Hair follicle dermal papilla cell (primary cell): ENCODE results near the gene OR6B3. TPM values are rescaled to one million over a fixed set of nuclear protein-coding genes. Genes with fewer than 3 reads are reported as not detected.

Experiments used
- total RNA-seq: library from RNA; depleted of rRNA; stranded (reverse); fragments of >200 nt; gene quantifications from 2 replicates; pipeline ENCODE4 v1.2.3, GENCODE V29; 2012

The OR6B3 gene
- not detected in 2 replicates for total RNA-seq

DNA sequence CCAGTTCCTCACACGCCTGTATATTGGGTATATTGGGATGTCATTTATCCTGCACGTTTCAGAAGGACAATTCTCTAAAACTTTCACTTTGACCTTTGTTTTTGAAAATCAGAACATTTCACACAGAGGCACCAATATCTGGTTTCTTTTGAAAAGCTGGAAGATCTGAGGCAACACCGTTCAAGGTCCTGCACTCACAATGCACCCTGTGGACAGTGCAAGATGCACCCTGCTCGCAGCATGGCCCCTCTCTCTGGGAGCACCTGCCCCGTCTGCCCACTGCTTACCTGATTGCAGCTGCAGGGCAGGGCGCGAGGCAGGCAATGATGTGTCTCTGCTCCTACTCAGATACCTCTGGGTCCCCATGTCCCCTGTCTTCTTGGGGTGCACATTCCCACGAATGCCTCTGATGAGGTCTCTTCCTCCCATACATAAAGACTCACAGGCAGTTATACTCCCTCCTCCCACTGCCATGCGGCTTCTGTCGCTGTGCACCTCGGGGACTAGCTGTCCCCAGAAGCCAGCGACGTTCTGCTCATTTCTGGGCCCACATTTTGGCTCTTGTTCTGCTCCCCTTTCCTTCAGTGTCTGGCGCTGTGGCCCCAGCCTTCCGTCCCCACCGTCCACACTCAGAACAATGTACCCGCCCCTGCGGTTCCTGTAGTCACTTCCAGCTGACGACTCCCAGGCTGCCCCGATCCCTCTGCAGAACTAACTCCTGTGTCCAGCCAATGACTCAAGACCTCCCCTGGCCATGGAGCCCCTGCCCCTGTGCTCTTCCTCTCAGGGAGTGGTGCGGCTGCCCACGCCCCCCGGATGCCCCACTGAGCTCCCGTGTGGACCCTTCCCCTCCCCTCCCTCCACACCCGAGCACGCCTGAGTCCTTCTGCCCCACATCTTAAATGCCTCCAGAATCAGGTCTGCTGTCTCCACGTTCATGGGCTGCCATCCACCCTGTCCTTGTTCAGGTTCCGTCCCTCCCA, at the start of gene OR6B3:
Gene OR6B3 (minus strand): TSS at position 349 of the 983 bp plus-strand sequence.

DNA sequence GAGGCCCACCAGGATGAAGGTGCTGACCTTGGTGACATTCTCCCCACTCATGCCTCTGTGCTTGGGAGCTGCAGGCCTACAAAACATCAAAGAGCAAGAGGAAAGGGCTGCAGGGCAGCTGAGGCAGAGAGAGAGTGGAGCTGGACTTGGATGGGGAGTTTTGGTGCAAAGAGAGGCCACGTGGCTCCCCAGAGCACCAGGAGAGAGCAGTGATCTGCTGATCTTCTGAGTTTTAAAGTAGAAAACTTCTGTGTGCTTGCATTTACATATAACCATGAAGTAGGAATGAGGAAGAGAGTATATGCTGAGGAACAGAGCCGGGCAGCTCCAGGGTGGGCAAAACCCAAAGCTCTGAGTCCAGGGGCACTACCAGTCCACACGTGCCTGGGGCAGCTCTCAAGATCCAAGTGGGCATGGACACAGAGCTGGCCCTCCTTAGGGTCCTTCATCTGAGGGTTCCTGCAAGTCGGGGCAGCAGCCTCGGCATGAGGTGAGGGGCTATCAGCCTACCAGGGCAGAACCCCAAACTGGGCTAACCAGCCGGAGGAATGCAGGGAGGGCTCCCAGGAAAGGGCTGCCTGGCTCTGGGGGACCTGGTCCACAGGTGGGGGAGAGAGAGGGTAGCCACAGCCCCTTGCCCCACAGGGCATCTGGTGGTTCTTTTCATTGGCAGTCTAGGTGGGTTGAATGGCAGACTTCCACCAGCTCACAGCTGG, 22.8 kb downstream of the OR6B3 start, which contains the start of gene OR6B2:
Gene OR6B2 (minus strand): TSS at position 51 of the 716 bp plus-strand sequence. CDS start 0 bp downstream, at position 51.

Other genes with a start within 250 kb of the OR6B3 start
- gene NDUFA10, start 28.2 kb downstream of the OR6B3 start, total RNA-seq = 74.0 and 95.8 TPM in 2 replicates
- gene OR6B2, start 23.1 kb downstream of the OR6B3 start, total RNA-seq = not detected in 2 replicates
- 31.0 and 37.8 TPM in 2 replicates for gene COPS9, start 82.8 kb upstream of the OR6B3 start, total RNA-seq
- gene OTOS, start 87.1 kb upstream of the OR6B3 start, total RNA-seq = not detected in 2 replicates